ENCODE results near the gene HOXB6. TPM values are rescaled to one million over a fixed set of nuclear protein-coding genes. Genes with fewer than 3 reads are reported as not detected.

HOXB6 gene
- total and polyA plus RNA-seq, 3 donors from 2014 or later = 2.0 to 4.3 (median 3.0) TPM

DNA sequence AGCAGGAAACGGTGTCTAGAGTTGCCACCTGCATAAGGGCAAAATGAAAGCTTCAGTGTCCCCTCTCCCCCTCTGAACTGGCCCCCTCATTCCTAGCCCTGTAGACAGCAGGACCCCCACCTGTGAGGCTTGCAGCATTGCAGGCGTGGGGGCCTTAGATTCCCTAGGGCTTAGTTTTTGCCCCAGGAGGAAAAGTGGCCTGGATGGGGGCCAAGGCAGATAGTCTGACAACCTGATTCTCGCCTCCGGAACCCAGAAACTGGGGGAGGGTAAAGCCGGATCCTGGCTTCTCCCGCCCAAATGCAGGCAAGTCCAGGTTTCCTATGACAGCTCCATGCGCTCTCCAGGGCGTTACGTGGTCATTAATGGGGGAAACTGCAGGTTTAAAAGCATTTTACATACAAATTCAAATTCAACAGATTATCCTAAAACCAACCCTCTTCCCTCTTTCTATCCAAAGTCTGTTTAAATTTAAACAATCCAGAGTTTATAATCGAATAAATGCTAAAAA, 678 bp upstream of the HOXB6 start:
- H3K27ac ChIP-seq = no peak overlapping the region
- H3K27me3 ChIP-seq = peaks cover 7% of the 10 kb centered on the region
- peaks cover 9% of the 10 kb centered on the region for H3K4me1 ChIP-seq
- H3K4me3 ChIP-seq = no peak overlapping the region
- WGBS, 2 donors = 20 to 23% methylated on average over 10 of the region's 10 CpGs
- intact Hi-C loops (cut with DNase I; ENCODE audit: low total_unique reads) = no loop called here
- H3K9me3 ChIP-seq = no peaks in the 10 kb centered on the region
- no peaks in the 10 kb centered on the region for H3K36me3 ChIP-seq (ENCODE audit: low read depth, missing control alignments)
- no peak for DNase-seq
- no peak for TF ChIP-seq POLR2A (IDR thresholded peaks at IDR 0.05)
- TF ChIP-seq, protein P1, sequence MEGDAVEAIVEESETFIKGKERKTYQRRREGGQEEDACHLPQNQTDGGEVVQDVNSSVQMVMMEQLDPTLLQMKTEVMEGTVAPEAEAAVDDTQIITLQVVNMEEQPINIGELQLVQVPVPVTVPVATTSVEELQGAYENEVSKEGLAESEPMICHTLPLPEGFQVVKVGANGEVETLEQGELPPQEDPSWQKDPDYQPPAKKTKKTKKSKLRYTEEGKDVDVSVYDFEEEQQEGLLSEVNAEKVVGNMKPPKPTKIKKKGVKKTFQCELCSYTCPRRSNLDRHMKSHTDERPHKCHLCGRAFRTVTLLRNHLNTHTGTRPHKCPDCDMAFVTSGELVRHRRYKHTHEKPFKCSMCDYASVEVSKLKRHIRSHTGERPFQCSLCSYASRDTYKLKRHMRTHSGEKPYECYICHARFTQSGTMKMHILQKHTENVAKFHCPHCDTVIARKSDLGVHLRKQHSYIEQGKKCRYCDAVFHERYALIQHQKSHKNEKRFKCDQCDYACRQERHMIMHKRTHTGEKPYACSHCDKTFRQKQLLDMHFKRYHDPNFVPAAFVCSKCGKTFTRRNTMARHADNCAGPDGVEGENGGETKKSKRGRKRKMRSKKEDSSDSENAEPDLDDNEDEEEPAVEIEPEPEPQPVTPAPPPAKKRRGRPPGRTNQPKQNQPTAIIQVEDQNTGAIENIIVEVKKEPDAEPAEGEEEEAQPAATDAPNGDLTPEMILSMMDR (IDR thresholded peaks at IDR 0.05) = no peak

DNA sequence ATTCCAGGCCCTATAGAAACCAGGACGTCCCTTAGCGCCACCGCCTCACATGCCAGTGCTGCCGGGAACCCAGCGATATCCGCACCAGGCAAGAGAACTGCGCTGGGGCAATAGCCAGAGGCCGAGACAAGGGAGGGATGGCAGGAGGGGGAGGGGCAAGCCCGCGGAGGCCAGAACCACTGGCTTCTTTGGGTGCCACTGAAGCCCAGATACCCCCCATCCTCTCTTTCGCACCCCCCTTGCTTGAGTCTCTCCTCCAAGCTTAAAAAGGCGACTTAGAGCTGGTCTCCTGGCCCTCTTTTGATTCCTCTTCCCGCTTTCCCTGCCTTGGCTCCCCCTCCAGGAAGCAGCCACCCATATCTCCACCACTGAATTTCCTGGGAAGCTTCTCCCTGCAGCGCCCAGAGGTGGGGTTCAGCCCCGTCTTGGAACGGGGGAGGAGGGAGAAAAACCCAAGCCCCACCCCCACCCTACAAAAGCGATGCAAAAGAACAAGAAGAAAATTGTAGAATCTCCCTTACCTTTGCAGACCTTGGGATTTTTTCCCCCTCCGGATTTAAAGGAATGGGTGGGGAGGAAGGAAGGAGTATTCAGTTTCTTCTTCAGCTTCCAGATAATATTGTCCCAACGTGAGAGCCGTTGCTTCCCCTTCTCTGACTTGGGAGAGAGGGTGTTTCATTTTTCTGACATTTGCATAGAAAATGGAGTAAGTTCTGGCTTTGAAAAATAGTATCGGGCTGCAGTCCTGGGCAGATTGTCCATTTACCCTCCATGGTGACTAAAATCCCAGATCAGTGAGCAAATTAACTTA, 622 bp downstream of the HOXB6 start:
- no peaks in the 10 kb centered on the region for H3K36me3 ChIP-seq (ENCODE audit: low read depth, missing control alignments)
- intact Hi-C loops (cut with DNase I; ENCODE audit: low total_unique reads) = no loop called here
- 3% methylated on average over 19 to 21 of the region's 21 CpGs for WGBS, 2 donors
- no peak for DNase-seq
- H3K27ac ChIP-seq = no peak overlapping the region
- H3K4me3 ChIP-seq = no peak overlapping the region
- TF ChIP-seq, protein P1 (IDR thresholded peaks at IDR 0.05) = no peak
- no peak for TF ChIP-seq POLR2A (IDR thresholded peaks at IDR 0.05)
- H3K9me3 ChIP-seq = no peaks in the 10 kb centered on the region
- peaks cover 7% of the 10 kb centered on the region for H3K27me3 ChIP-seq
- H3K4me1 ChIP-seq = peaks cover 4% of the 10 kb centered on the region

DNA sequence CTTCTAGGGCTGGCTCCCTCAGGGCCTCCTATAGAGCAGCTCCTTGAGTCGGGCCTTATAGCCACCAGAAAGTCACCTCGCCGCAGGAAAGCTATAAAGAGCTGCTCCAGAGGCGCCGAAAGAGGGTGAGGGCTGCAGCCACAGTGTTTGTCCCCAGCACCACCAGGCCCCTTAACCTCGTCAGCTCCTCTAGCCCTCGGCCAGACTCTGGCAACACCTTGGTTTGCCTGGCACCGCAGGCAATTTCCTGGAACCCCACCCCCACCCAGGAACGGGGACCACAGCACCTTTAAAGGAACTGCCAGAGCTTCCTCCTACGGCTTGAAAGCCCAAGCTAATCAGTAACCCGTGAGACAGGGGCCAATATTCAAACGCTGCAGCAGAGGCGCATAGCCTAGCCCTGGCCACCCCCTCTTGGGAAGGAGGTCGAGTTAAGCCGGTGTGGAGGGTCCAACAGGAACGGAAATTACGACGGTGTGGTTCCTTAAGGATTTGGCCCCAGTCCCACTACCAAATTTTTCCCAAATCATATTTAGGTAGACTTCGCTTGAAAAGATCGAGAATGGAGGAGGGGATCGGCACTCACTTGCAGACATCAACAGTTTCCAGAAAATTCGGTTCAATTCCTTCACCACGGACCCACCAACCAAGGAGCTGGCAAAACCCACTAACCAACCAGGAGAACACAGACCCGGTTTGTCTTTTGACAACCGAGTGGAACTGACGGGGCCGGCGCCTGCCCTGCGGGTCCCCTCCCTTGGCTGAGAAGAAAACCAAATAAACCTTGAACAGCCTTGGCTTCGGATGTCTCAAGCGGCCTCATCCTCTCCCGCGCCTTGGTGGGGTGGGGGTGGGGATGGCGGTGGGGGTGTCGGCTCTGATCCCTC, 3.0 kb downstream of the HOXB6 start:
- Histone ChIP-seq H3K4me3 (no peak overlapping the region), H3K36me3 (ENCODE audit: low read depth, missing control alignments) (no peaks in the 10 kb centered on the region), H3K27ac (no peak overlapping the region), H3K4me1 (peaks cover 4% of the 10 kb centered on the region), H3K9me3 (no peaks in the 10 kb centered on the region), H3K27me3 (peaks cover 7% of the 10 kb centered on the region)
- WGBS, 2 donors = 6 to 10% methylated on average over 9 to 35 of the region's 35 CpGs
- TF ChIP-seq, protein P1 (IDR thresholded peaks at IDR 0.05) = no peak
- TF ChIP-seq POLR2A (IDR thresholded peaks at IDR 0.05) = no peak
- intact Hi-C loops (cut with DNase I; ENCODE audit: low total_unique reads) = no loop called here
- DNase-seq = no peak

DNA sequence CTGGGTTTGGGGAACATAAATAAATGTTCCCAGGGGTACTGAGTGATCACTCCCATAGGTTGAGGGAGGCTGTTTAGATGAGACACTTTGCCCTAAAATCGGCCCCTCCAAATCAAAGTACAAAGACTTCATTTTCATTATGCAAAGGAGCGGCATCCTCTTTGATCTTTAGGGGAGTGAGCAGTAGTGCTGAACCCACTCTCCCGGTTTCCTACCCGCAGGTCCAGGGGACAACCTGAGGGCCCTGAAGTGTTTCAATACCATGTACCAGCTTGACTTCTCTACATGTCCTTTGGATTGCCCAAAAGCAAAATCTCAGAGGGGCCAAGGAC, 3.6 kb downstream of the HOXB6 start:
- no peak overlapping the region for H3K27ac ChIP-seq
- no peaks in the 10 kb centered on the region for H3K9me3 ChIP-seq
- intact Hi-C loops (cut with DNase I; ENCODE audit: low total_unique reads) = no loop called here
- no peak for DNase-seq
- no peak overlapping the region for H3K4me3 ChIP-seq
- WGBS, 2 donors = 32 to 50% methylated on average over 4 of the region's 4 CpGs
- peaks cover 4% of the 10 kb centered on the region for H3K4me1 ChIP-seq
- H3K27me3 ChIP-seq = peaks cover 7% of the 10 kb centered on the region
- TF ChIP-seq, protein P1 (IDR thresholded peaks at IDR 0.05) = no peak
- TF ChIP-seq POLR2A (IDR thresholded peaks at IDR 0.05) = no peak
- H3K36me3 ChIP-seq (ENCODE audit: low read depth, missing control alignments) = no peaks in the 10 kb centered on the region

Data from testis (tissue), 3 donors.